ENCODE measurements around the gene RALGDS.

DNA sequence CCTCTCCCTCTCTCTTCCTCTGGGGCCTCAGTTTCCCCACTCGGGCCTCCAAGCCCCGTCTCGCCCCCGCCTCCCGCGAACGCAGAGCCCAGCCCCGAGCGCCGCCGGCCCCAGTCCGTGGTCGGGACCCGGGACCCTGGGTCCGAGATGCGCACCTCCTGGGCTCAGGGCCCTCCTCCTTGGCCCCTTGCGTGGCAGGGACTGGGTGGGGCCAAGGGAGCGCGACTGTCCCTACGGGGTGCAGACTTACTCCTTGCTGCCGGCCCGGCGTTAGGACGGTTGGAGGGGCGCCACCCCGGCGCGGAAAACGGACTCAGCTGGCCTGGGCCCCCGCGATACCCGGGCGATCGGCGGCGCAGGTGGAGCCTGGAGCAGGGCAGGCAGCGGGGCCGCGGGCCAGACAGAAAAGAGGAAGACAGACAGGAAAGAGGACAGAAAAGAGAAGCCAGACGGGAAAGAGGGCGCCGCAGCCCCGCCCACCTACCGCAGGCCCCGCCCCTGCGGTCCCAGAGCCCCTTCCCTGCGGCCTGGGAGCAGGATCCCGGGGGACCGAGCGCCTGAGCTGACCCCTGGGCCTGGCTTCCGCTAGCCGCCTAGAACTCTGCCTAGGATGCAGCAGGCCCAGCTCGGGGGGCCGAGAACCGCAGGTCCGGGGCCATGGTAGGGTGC, 42.6 kb upstream of the RALGDS start, which contains the start of gene GBGT1:
- no peak for TF ChIP-seq CTCF (tag by site-specific recombination; IDR thresholded peaks at IDR 0.05)
- TF ChIP-seq, protein P1, sequence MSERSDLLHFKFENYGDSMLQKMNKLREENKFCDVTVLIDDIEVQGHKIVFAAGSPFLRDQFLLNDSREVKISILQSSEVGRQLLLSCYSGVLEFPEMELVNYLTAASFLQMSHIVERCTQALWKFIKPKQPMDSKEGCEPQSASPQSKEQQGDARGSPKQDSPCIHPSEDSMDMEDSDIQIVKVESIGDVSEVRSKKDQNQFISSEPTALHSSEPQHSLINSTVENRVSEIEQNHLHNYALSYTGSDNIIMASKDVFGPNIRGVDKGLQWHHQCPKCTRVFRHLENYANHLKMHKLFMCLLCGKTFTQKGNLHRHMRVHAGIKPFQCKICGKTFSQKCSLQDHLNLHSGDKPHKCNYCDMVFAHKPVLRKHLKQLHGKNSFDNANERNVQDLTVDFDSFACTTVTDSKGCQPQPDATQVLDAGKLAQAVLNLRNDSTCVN (tag by site-specific recombination; optimal IDR thresholded peaks at IDR 0.05), result no peak
- no peak for TF ChIP-seq PBX3 (CRISPR knock-in tag; IDR thresholded peaks at IDR 0.05)
- no peak for TF ChIP-seq ZNF292 (tag by site-specific recombination; IDR thresholded peaks at IDR 0.05; ENCODE audit: borderline replicate concordance, low read depth)
- TF ChIP-seq BCL11B (tag by site-specific recombination; IDR thresholded peaks at IDR 0.05; ENCODE audit: low read depth), result no peak
- no peak for TF ChIP-seq ZNF138 (tag by site-specific recombination; IDR thresholded peaks at IDR 0.05; ENCODE audit: borderline replicate concordance)
